T-cell (primary cell): ENCODE results near the gene GNGT2. TPM values are rescaled to one million over a fixed set of nuclear protein-coding genes. Genes with fewer than 3 reads are reported as not detected.

Source experiments
- ATAC-seq, 4 experiments: fragments of 200-7000 bp in 3 of 4; fragments of 150-1000 bp in 1 of 4; cut with Tn5 transposase; replicated peaks in 1 of 4; 1 replicate in 3 of 4; 2 replicates in 1 of 4; pipeline ENCODE4 v1.10.0; 2021; ENCODE audit warnings: moderate library complexity in 3 of 4, mild to moderate bottlenecking in 2 of 4, moderate number of reproducible peaks in 1 of 4
- CTCF ChIA-PET, 2 donors: fragments of 300-600 bp; sonication (Branson Sonifier 250); formaldehyde crosslinking; loops; one replicate each; lab custom pipeline; 2022; ENCODE audit warnings: antibody characterized with exemption in 2 of 2; lab: Charles Lee
- POLR2A ChIA-PET, 2 donors: fragments of 300-600 bp; sonication (Branson Sonifier 250); formaldehyde crosslinking; loops; one replicate each; lab custom pipeline; 2022; ENCODE audit warnings: antibody characterized with exemption in 2 of 2; lab: Charles Lee
- DNase-seq, 35 experiments: peaks; one replicate each; pipeline versions ENCODE4 v3.0.0 to v3.0.0-alpha.2; 2013 to 2023
- H3K27ac ChIP-seq: one replicate; pipeline ENCODE4 v1.5.1; 2013; ENCODE audit warnings: low read length
- H3K27me3 ChIP-seq, 2 experiments: replicated peaks in 1 of 2; 1 replicate in 1 of 2; 2 replicates in 1 of 2; pipeline versions ENCODE4 v1.6.1 to v1.7.0; 2013; ENCODE audit warnings: low read length in 1 of 2, mixed read lengths in 1 of 2; ENCODE audit not compliant: control insufficient read depth in 2 of 2, insufficient read depth in 2 of 2; ENCODE audit errors: extremely low read depth in 1 of 2
- H3K36me3 ChIP-seq, 2 donors: 1 replicate in 1 of 2; 2 replicates in 1 of 2; pipeline versions ENCODE4 v1.6.1 to v1.7.0; 2013; ENCODE audit warnings: low read length in 1 of 2; ENCODE audit not compliant: control insufficient read depth in 2 of 2, insufficient read depth in 1 of 2; ENCODE audit errors: extremely low read depth in 1 of 2
- H3K4me1 ChIP-seq, 2 experiments: 1 replicate in 1 of 2; 2 replicates in 1 of 2; pipeline versions ENCODE4 v1.6.1 to v1.7.0; 2013; ENCODE audit warnings: low read length in 2 of 2, mixed read lengths in 1 of 2; ENCODE audit not compliant: insufficient read depth in 2 of 2, control insufficient read depth in 1 of 2; ENCODE audit errors: extremely low read depth in 1 of 2
- H3K4me3 ChIP-seq, 2 donors: 1 replicate in 1 of 2; 2 replicates in 1 of 2; pipeline versions ENCODE4 v1.5.1 to v1.7.0; 2013; ENCODE audit warnings: mild to moderate bottlenecking in 2 of 2, low read length in 1 of 2, moderate library complexity in 1 of 2; ENCODE audit not compliant: control insufficient read depth in 1 of 2; ENCODE audit errors: extremely low read depth in 1 of 2
- H3K9me3 ChIP-seq: 2 replicates; pipeline ENCODE4 v1.7.0; 2013
- H3K27ac Mint-ChIP-seq, 2 donors: one replicate each; pipeline ENCODE4 v1.8.0; 2020 to 2021; ENCODE audit warnings: mild to moderate bottlenecking in 2 of 2, mixed read lengths in 2 of 2
- H3K27me3 Mint-ChIP-seq, 2 donors: one replicate each; pipeline ENCODE4 v1.8.0; 2021 to 2022; ENCODE audit warnings: mixed read lengths in 2 of 2
- H3K36me3 Mint-ChIP-seq: one replicate; pipeline ENCODE4 v1.8.0; 2021; ENCODE audit warnings: mixed read lengths
- H3K4me1 Mint-ChIP-seq, 3 donors: one replicate each; pipeline ENCODE4 v1.8.0; 2020 to 2022; ENCODE audit warnings: mixed read lengths in 3 of 3, mild to moderate bottlenecking in 1 of 3
- H3K4me3 Mint-ChIP-seq, 3 donors: one replicate each; pipeline ENCODE4 v1.8.0; 2020 to 2022; ENCODE audit warnings: mild to moderate bottlenecking in 3 of 3, mixed read lengths in 3 of 3, moderate library complexity in 3 of 3
- H3K9me3 Mint-ChIP-seq, 3 donors: one replicate each; pipeline ENCODE4 v1.8.0; 2020 to 2022; ENCODE audit warnings: mixed read lengths in 3 of 3
- WGBS: methylation state at CpG from one replicate; pipeline ENCODE4 v1.1.5; 2013; ENCODE audit warnings: missing lambda C conversion rate; ENCODE audit not compliant: insufficient coverage; 5-methylcytosine and 5-hydroxymethylcytosine counted together
- total RNA-seq, 35 experiments: library from RNA in 6 of 35; stranded (reverse) in 6 of 35; fragments of 120-200 nt in 1 of 35; gene quantifications; one replicate each; pipeline versions ENCODE4 v1.2.1 to v1.2.4 and lab custom pipeline; 2013 to 2026

GNGT2 gene
- total RNA-seq, 5 donors from 2014 or later (not counting 1 experiment from before 2014, with no cell fraction given): 4.5 to 6.3 (median 5.0) TPM

DNA sequence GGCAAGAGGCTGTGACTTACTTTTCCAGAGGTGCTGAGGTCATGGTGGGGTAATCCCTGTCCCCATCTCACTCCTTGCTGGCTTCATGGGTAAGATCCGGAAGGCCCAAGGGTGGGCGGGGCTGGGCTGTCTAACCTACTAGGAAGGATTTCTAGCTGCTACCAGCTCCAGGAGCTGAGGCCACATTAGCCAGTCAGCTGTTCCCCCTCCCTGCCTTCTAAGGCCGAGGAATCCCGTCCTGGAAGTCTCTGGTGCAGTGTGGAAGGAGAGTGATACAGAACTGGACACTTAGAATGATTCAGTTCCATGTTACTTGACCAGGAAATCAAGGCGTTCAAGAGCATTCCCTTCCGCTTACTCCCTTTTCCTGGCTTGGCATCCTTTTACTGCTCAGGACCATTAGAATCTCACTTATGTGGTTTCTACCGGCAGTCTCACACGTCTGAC, 8.9 kb downstream of the GNGT2 start:
- Mint-ChIP-seq H3K4me3 (no peak overlapping the region), H3K36me3 (no peaks in the 10 kb centered on the region), H3K27ac (no peak overlapping the region), H3K9me3 (no peaks in the 10 kb centered on the region), H3K27me3 (no peaks in the 10 kb centered on the region), H3K4me1 (peaks cover 0 to 2% (median 0%) of the 10 kb centered on the region in 3 donors)
- Histone ChIP-seq H3K27ac (no peak overlapping the region), H3K4me1 (no peaks in the 10 kb centered on the region), H3K4me3 (no peak overlapping the region), H3K27me3 (no peaks in the 10 kb centered on the region), H3K36me3 (peaks cover 0 to 5% of the 10 kb centered on the region in 2 donors), H3K9me3 (no peaks in the 10 kb centered on the region)
- ChIA-PET CTCF (no interaction called here), POLR2A (no interaction called here)
- WGBS: 100% methylated on average over 4 of the region's 8 CpGs
- ATAC-seq: no peak
- no peak for DNase-seq

DNA sequence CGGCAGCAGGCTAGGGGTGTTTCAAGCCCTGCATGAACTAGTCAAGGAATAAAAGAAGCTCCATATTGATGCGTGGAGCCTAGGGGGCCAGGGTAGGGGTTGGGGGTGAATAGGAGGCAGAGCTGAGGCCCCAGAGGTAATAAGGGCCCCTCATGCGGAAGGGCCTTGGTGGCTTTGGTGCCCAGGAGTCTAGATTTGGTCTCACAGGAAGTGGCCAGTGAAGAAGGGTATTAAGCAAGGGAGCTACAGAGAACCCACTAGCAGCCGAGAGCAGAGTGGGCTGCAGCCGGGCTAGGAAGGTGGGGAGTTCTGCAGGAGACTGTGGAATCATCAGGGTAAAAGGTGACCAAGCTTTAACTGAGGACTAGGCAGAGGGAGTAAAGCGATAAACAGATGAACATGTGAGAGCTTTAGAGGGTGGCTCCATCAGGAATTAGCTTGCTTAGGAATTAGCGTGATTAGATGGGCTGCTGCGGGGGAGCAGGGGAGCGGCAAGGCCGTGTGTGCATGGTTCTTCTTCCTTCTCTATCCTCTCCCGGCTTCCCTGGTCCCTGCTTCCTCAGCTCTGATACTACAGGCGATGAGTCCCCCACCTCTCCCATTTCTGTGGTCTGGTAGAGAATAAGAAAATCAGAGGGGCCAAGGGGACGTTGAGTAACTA, 9.8 kb downstream of the GNGT2 start:
- Mint-ChIP-seq H3K4me3 (no peak overlapping the region), H3K9me3 (no peaks in the 10 kb centered on the region), H3K27me3 (no peaks in the 10 kb centered on the region), H3K27ac (no peak overlapping the region), H3K4me1 (peaks cover 0 to 5% (median 4%) of the 10 kb centered on the region in 3 donors), H3K36me3 (no peaks in the 10 kb centered on the region)
- H3K9me3 ChIP-seq: no peaks in the 10 kb centered on the region
- no peaks in the 10 kb centered on the region for H3K36me3 ChIP-seq
- DNase-seq (no peak), ATAC-seq (no peak)
- 92% methylated on average over 5 of the region's 13 CpGs for WGBS
- H3K4me3 ChIP-seq: no peak overlapping the region
- ChIA-PET CTCF (no interaction called here), POLR2A (no interaction called here)
- H3K27ac ChIP-seq: no peak overlapping the region
- H3K4me1 ChIP-seq: no peaks in the 10 kb centered on the region
- H3K27me3 ChIP-seq: no peaks in the 10 kb centered on the region

DNA sequence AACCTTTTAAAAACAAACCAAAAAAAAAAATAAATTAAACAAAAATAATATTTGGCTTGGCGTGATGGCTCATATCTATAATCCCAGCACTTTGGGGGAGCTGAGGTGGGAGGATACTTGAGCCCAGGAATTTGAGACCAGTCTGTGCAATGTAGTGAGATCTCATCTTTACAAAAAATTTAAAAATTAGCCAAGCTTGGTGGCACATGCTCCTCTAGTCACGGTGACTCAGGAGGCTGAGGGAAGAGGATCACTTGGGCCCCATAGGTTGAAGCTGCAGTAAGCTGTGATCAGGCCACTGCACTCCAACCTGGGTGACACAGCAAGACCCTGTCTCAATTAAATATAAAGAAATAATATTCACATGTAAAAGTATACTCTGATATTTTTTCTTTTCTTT, 12.2 kb downstream of the GNGT2 start:
- DNase-seq: no peak
- no peak overlapping the region for H3K4me3 Mint-ChIP-seq
- Histone ChIP-seq H3K4me3 (no peak overlapping the region), H3K27ac (no peak overlapping the region), H3K9me3 (no peaks in the 10 kb centered on the region), H3K4me1 (peaks cover 4 to 8% of the 10 kb centered on the region in 2 experiments), H3K36me3 (no peaks in the 10 kb centered on the region), H3K27me3 (no peaks in the 10 kb centered on the region)
- H3K27ac Mint-ChIP-seq: no peak overlapping the region
- H3K36me3 Mint-ChIP-seq: no peaks in the 10 kb centered on the region
- ChIA-PET CTCF (interaction anchor here in 1 of 2 donors (0.7 kb wide), 1 partner anchor 17 kb away, joined by 3 read pairs; no protein-coding TSS in a partner anchor), POLR2A (no interaction called here)
- no peak for ATAC-seq
- peaks cover 7 to 13% (median 12%) of the 10 kb centered on the region in 3 donors for H3K4me1 Mint-ChIP-seq
- WGBS: no CpG with 5 or more reads among the region's 2 CpGs
- no peaks in the 10 kb centered on the region for H3K9me3 Mint-ChIP-seq
- no peaks in the 10 kb centered on the region for H3K27me3 Mint-ChIP-seq

DNA sequence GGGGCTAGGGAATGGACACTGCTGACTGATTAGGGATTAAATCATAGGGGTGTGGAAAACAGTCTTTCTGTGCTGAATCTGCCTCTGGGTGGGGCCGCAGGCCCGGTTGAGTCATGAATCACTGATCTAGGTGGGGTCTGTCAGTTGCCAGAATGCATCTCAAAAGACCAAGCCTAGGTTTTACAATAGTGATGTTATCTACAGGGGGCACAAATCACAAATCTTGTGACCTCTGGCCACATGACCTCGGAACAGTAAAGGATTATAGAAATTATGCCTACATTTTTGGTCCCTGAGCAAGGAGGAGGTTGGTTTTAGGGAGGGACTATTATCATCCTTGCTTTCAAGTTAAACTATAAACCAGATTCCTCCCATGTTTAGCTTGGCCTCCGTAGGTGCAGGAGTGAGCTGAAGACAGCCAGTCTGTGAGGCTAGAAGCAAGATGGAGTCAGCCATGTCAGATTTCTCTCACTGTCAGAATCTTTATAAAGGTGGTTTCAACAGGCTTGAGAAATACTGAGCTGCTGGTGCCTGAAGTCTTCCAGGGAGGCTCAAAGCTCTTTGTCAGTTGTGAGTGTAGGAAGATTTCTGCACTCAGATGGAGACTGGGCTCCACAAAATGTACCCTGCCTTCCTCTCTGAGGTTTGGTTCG, 12.9 kb downstream of the GNGT2 start:
- H3K27ac ChIP-seq: no peak overlapping the region
- 88% methylated on average over 2 of the region's 5 CpGs for WGBS
- H3K36me3 ChIP-seq: no peaks in the 10 kb centered on the region
- H3K36me3 Mint-ChIP-seq: no peaks in the 10 kb centered on the region
- no peaks in the 10 kb centered on the region for H3K27me3 ChIP-seq
- POLR2A ChIA-PET: no interaction called here
- no peaks in the 10 kb centered on the region for H3K9me3 Mint-ChIP-seq
- ATAC-seq (no peak), DNase-seq (no peak)
- peaks cover 13 to 20% (median 15%) of the 10 kb centered on the region in 3 donors for H3K4me1 Mint-ChIP-seq
- no peak overlapping the region for H3K4me3 ChIP-seq
- H3K9me3 ChIP-seq: no peaks in the 10 kb centered on the region
- H3K4me3 Mint-ChIP-seq: no peak overlapping the region
- no peaks in the 10 kb centered on the region for H3K27me3 Mint-ChIP-seq
- CTCF ChIA-PET: no interaction called here
- peaks cover 4 to 12% of the 10 kb centered on the region in 2 experiments for H3K4me1 ChIP-seq
- no peak overlapping the region for H3K27ac Mint-ChIP-seq

DNA sequence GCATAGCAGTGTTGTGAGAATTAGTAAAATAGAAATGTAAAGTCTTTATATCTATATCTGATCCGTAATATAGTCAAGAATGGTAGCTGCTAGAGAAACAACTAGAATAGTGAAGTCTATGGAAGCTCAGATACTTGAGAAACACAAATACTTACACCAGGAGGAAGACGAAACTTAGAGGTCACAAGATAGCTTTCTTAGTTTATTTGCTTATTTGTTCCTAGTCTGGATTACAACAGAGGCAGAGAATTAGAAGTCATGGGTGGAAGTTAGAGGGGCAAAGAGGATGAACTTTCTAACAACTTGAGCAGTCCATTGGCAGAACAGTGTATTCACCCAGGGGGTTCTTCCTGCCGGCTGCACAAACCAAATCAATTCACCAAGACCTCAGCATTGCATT, 13.9 kb downstream of the GNGT2 start:
- Histone ChIP-seq H3K27ac (no peak overlapping the region), H3K27me3 (no peaks in the 10 kb centered on the region), H3K36me3 (no peaks in the 10 kb centered on the region), H3K4me1 (peaks cover 4 to 20% of the 10 kb centered on the region in 2 experiments), H3K4me3 (no peak overlapping the region), H3K9me3 (no peaks in the 10 kb centered on the region)
- no CpG with 5 or more reads among the region's 3 CpGs for WGBS
- peaks cover 17 to 25% (median 24%) of the 10 kb centered on the region in 3 donors for H3K4me1 Mint-ChIP-seq
- ChIA-PET CTCF (no interaction called here), POLR2A (no interaction called here)
- no peak overlapping the region for H3K4me3 Mint-ChIP-seq
- H3K9me3 Mint-ChIP-seq: no peaks in the 10 kb centered on the region
- no peaks in the 10 kb centered on the region for H3K36me3 Mint-ChIP-seq
- H3K27me3 Mint-ChIP-seq: no peaks in the 10 kb centered on the region
- no peak overlapping the region for H3K27ac Mint-ChIP-seq
- ATAC-seq (no peak), DNase-seq (no peak)

DNA sequence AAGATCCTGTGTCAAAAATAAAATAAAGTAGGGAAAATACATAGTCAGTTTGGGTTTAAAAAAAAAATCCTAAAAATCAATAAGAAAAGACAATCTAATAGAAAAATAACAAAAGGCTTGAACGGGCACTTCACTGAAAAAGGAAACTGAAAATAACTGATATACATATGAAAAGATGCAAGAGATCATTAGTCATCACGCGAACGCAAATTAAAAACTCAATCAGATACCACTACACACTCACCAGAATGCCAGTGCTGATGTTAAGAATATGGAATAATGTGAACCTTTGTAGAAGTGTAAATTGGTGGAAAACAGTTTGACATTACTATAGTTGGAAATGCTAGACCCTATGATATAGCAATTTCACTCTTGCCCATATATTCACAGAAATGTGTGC, 14.6 kb downstream of the GNGT2 start:
- no peaks in the 10 kb centered on the region for H3K36me3 ChIP-seq
- Mint-ChIP-seq H3K4me3 (no peak overlapping the region), H3K4me1 (peaks cover 21 to 29% (median 28%) of the 10 kb centered on the region in 3 donors), H3K27me3 (no peaks in the 10 kb centered on the region), H3K27ac (peak overlapping the region in 1 of 2 donors; percentile 49), H3K9me3 (no peaks in the 10 kb centered on the region), H3K36me3 (no peaks in the 10 kb centered on the region)
- no CpG with 5 or more reads among the region's 4 CpGs for WGBS
- DNase-seq (no peak), ATAC-seq (no peak)
- no peaks in the 10 kb centered on the region for H3K27me3 ChIP-seq
- ChIA-PET POLR2A (no interaction called here), CTCF (no interaction called here)
- H3K4me3 ChIP-seq: no peak overlapping the region
- H3K27ac ChIP-seq: no peak overlapping the region
- H3K4me1 ChIP-seq: peaks cover 4 to 24% of the 10 kb centered on the region in 2 experiments
- no peaks in the 10 kb centered on the region for H3K9me3 ChIP-seq
